HCT116 (cell line): ENCODE measurements around the gene MYO7B.

Source experiments
- EZH2phosphoT487 ChIP-seq: fragments of 200-600 bp; IDR thresholded peaks from 2 replicates; pipeline ENCODE4 v1.6.1; 2018; ENCODE audit warnings: antibody characterized with exemption, borderline replicate concordance
- FOSL1 ChIP-seq: IDR thresholded peaks from 2 replicates; pipeline ENCODE4 v1.6.1; 2012; ENCODE audit warnings: low read depth
- JUND ChIP-seq: IDR thresholded peaks from 2 replicates; pipeline ENCODE4 v1.6.1; 2012
- POLR2A ChIP-seq: IDR thresholded peaks from 2 replicates; pipeline ENCODE4 v1.7.0; 2011; ENCODE audit warnings: borderline replicate concordance; ENCODE audit not compliant: insufficient read depth, insufficient read length; ENCODE audit errors: extremely low read depth
- TCF7L2 ChIP-seq: IDR thresholded peaks from 2 replicates; pipeline ENCODE4 v1.7.0; 2011; ENCODE audit warnings: borderline replicate concordance, inconsistent platforms; ENCODE audit not compliant: insufficient read depth, insufficient read length; ENCODE audit errors: extremely low read depth
- ZNF274 ChIP-seq: fragments of 200-500 bp; sonication (Bioruptor generic); IDR thresholded peaks from 2 replicates; pipeline ENCODE4 v1.6.1; 2014; ENCODE audit warnings: mild to moderate bottlenecking, low read depth, low read length, inconsistent platforms
- TF ChIP-seq, protein P1 (sequence below), 3 experiments: fragments of 200-600 bp in 1 of 3; sonication (generic) in 1 of 3; IDR thresholded peaks in 2 of 3; conservative IDR thresholded peaks in 1 of 3; 2 replicates each; pipeline ENCODE4 v1.5.1; 2012 to 2017; ENCODE audit warnings: low read depth in 2 of 3, low read length in 2 of 3, antibody characterized with exemption in 1 of 3, borderline replicate concordance in 1 of 3, control low read depth in 1 of 3, mild to moderate bottlenecking in 1 of 3, mixed read lengths in 1 of 3, mixed run types in 1 of 3, moderate library complexity in 1 of 3; ENCODE audit not compliant: insufficient read depth in 1 of 3
- TF ChIP-seq, protein P2 (sequence below): IDR thresholded peaks from 2 replicates; pipeline ENCODE4 v1.6.1; 2012
- TF ChIP-seq, protein P3 (sequence below): IDR thresholded peaks from 2 replicates; pipeline ENCODE4 v1.6.1; 2012

DNA sequence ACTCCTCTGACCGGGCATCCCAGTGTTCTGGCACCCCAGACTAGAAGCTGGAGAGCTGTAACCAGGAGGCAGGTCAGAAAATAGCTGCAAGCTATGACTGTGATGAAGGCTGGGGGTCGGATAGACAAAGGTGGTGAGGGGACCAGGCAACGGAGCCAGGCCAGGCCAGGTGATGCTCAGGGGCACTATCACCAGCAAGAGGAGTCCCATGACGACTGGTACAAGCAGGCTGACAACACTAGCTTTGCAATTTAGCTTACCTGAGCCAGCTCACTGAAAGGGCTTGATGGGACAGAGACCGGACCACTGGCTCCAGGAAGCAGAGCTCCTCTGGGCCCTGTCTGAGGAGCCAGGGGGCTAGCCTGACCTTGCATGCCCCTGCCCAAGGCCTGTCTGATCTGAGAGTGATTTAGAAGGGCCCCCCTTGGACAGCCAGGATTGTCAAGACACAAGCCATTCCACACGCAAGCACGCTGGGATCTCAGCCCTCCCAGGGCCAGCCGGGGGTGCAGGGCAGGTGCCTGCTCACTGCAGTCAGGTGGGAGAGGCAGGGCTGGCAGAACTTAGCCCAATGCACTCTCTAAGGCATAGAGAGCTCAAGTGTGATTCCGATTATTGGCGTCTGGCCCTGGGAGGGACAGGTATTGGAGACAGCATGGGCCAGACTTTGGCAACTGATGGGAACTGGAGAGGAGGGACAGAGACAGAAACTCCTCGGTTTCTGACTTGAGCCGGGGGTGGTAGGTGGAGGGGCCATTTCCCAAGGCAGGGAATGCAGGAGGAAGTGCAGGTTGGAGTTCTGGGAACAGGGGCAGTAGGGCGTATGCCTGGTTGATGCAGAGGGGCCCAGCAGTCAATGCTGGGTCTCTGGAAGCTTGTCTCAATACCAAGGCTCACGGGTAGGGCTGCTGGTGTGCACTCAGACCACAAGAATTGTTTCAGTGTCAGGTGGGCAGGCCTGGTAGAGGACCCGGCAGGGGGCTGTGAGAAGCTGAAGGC, 47.7 kb downstream of the MYO7B start:
- TF ChIP-seq POLR2A (no peak), EZH2phosphoT487 (no peak), JUND (no peak), TCF7L2 (no peak), ZNF274 (no peak), FOSL1 (no peak)
- TF ChIP-seq, protein P1, sequence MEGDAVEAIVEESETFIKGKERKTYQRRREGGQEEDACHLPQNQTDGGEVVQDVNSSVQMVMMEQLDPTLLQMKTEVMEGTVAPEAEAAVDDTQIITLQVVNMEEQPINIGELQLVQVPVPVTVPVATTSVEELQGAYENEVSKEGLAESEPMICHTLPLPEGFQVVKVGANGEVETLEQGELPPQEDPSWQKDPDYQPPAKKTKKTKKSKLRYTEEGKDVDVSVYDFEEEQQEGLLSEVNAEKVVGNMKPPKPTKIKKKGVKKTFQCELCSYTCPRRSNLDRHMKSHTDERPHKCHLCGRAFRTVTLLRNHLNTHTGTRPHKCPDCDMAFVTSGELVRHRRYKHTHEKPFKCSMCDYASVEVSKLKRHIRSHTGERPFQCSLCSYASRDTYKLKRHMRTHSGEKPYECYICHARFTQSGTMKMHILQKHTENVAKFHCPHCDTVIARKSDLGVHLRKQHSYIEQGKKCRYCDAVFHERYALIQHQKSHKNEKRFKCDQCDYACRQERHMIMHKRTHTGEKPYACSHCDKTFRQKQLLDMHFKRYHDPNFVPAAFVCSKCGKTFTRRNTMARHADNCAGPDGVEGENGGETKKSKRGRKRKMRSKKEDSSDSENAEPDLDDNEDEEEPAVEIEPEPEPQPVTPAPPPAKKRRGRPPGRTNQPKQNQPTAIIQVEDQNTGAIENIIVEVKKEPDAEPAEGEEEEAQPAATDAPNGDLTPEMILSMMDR (IDR thresholded peaks at IDR 0.05 in 2 of 3, conservative IDR thresholded peaks at IDR 0.05 in 1 of 3; ENCODE audit: borderline replicate concordance in 1 of 3, insufficient read depth in 1 of 3, low read depth in 2 of 3, low read length in 2 of 3), result no peak
- TF ChIP-seq, protein P2, sequence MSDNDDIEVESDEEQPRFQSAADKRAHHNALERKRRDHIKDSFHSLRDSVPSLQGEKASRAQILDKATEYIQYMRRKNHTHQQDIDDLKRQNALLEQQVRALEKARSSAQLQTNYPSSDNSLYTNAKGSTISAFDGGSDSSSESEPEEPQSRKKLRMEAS, result no peak
- TF ChIP-seq, protein P3, sequence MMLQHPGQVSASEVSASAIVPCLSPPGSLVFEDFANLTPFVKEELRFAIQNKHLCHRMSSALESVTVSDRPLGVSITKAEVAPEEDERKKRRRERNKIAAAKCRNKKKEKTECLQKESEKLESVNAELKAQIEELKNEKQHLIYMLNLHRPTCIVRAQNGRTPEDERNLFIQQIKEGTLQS, result no peak
